Peyer's patch (tissue), 4 donors: ENCODE measurements around the gene SORCS3.

Source experiments
- CTCF ChIP-seq, 6 experiments: fragments of 450-650 bp in 4 of 6; fragments of 200-600 bp in 2 of 6; sonication (generic) in 1 of 6; IDR thresholded peaks; one replicate each; pipeline ENCODE4 v1.5.1; 2017 to 2019; ENCODE audit warnings: antibody characterized with exemption in 6 of 6, mild to moderate bottlenecking in 3 of 6, moderate library complexity in 1 of 6
- POLR2A ChIP-seq, 2 donors: fragments of 450-650 bp; IDR thresholded peaks; one replicate each; pipeline ENCODE4 v1.5.1; 2017; ENCODE audit warnings: antibody characterized with exemption in 2 of 2, mild to moderate bottlenecking in 2 of 2, moderate library complexity in 2 of 2

- no peak for TF ChIP-seq POLR2A (IDR thresholded peaks at IDR 0.05)
- TF ChIP-seq CTCF (IDR thresholded peaks at IDR 0.05) = no peak
These were observed 626.0 kb downstream of the SORCS3 start for GRCh38 chr10:105266966-105267539.
